Fibroblast of skin of left biceps (primary cell): ENCODE data around the gene EXOC6B.

Source experiments
- DNase-seq, 2 experiments: peaks; one replicate each; pipeline ENCODE4 v3.0.0-alpha.2; 2013; ENCODE audit warnings: low read depth in 2 of 2

EXOC6B gene

GRCh38 chr2:72738096-72738495, 87.7 kb downstream of the EXOC6B start:
- no peak for DNase-seq

GRCh38 chr2:72734432-72734831, 91.4 kb downstream of the EXOC6B start:
- DNase-seq = no peak

DNA sequence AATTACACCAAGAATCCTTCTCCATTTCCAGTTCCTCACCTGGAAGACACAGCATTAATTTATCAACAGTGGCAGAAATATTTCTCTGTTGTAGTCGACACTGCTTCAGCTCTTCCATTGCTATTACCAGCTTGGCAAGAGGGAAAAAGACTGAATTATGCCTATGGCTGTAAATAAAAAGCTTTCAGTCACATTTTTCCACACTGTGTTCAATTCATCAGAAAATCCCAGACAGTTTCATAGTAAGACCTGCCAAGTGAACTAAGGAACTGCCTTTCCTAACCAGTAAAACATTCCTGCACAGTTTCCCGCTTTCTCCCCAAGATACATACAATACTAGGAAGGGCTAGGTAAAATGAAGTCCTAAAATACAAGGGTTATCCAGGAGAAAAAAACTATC, 94.7 kb downstream of the EXOC6B start:
- DNase-seq = no peak

- no peak for DNase-seq
Measured at GRCh38 chr2:72727356-72727755, 98.5 kb downstream of the EXOC6B start.

DNA sequence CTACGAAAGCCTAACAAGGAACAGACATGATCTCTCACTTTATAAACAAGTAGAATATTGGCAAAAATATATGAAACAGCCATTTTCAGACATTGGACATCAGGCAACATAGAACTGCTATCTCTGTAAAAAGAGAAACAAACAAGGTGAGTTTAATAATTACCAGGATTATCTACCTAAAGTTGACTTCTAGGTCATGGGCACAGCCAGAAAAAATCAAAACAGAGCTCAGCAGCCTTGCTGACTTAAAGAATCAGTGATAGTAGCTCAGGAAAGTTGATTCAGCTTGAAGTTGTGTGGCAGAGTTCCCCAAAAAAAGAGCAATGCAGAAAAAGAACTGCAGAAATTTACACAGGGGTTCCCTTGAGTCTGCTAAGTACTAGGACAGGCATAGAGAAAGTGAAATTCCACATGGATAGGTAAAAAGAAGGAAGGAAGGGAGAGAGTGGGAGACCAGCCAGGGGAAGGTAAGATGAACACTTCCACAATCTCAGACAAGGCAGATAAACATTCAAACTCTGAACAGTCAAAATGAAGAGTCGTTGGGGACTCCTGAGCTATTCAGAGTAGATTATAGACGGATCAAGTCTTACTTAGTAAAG, 102.0 kb downstream of the EXOC6B start:
- DNase-seq = no peak

- DNase-seq = peak; percentile 23 to 28
Measured at GRCh38 chr2:72722492-72723070, 103.3 kb downstream of the EXOC6B start.

- no peak for DNase-seq
Measured at GRCh38 chr2:72719416-72719815, 106.4 kb downstream of the EXOC6B start.

- no peak for DNase-seq
Measured at GRCh38 chr2:72718876-72719275, 107.0 kb downstream of the EXOC6B start.

DNA sequence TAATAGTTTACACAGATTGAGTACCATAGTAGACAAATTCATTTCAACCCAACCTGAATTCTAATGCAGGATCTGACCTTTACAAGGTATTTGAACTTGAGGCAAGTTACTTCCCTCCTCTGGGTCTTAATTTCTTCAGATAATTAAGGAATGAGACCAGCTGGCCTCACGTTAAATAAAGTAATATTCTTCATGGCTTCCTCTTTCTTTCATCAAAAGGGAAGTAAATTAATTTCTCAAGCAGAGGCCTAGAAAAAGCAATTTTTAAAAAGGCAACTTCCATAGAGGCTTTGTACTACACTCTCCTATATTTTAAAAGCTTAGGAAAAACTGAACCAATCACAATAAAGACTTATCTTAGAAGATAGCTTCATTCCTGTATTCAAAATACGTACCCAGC, 109.2 kb downstream of the EXOC6B start:
- no peak for DNase-seq

GRCh38 chr2:72713857-72714256, 112.0 kb downstream of the EXOC6B start:
- DNase-seq = no peak

DNA sequence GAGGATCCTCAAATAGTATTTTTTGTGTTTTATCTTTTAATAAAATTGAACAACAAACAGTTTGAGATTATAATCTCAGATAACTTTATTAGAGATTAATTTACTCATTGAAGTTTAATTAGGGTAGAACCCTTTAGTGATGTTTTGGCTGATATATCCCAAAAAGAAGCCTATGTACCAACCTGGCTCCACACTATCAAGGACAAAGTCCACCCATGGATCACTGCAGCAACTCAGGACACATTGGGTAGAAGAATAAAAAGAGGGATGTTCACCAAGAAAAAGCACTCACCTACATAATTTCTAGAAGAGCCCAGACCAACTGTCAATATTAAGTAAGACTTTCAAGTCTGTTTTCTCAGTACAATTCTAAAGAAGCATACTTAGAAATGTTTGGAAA, 112.9 kb downstream of the EXOC6B start:
- no peak for DNase-seq

GRCh38 chr2:72712304-72712703, 113.5 kb downstream of the EXOC6B start:
- no peak for DNase-seq

GRCh38 chr2:72710418-72711152, 115.2 kb downstream of the EXOC6B start:
- DNase-seq = no peak

GRCh38 chr2:72708236-72708635, 117.6 kb downstream of the EXOC6B start:
- no peak for DNase-seq

GRCh38 chr2:72698300-72698699, 127.5 kb downstream of the EXOC6B start:
- DNase-seq = no peak

DNA sequence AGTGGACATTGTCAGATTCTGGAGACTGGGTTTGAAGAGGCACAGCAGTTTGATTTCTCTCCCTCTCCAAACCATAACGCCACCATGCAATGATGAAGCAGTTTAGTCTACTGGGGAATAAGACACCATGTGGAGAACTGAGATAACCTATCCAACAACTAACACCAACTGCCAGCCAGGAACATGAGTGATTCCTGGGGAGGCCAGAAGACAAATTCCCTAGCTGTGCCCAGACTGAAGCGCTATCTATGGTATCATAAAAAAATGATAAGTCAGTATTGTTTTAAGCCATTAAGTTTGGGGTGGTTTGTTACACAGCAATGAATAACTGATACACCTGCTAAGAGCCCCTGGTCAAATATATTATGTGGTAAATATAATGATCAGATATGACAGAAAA, 129.3 kb downstream of the EXOC6B start:
- DNase-seq = no peak

DNA sequence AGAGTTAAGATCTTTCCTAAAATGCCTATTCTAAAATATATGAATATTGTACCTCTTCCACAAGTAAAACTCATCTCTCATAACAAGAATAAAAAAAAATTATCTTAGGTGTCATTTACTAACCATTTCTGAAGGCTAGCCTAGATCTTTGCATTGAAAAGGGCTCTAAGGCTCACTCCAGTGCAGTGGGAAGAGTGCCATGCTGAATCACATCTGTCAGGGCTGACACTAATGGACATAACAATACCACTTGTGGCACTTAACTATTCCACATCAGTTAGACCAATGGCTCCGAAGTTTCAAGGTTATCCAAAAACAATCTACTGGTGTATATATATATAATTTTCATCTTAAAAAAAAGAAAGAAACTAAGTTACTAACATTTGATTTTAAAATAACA, 130.2 kb downstream of the EXOC6B start:
- DNase-seq = no peak

DNA sequence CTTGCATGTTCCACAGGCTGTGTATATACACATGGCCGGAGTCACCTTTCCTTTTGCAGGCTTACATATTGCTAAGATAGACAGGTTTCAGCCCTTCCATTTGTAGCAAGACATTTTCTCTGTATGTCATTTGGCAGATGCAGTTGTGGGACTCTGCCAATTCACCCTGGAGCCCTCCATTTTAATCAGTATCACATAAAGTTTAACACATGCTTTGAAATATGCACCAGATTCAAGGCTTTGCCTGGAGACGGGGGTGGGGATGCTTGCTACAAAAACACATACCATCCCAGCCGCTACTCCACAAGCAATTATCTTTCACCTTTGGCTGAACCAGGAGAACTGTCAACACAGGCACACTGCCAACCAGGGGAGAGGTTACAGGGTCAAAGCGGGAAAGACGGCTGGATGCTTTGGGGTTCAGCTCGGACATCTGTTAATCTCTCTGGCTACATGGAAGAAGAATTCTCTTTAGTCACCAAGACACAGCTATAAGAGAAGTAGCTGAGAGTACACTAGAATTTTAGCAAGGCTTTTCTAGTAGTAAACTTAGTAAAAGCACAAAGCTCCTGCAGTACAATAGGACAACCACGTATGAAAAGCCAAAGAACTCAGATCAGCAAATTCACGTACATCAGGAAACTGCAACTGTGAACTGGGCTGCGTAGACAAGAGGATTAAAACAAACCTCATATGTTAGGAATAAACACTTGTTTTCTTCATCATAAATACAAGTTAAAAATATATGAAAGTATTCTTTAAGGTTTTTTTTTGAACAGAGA, 130.9 kb downstream of the EXOC6B start:
- peak; percentile 66 to 72 for DNase-seq

DNA sequence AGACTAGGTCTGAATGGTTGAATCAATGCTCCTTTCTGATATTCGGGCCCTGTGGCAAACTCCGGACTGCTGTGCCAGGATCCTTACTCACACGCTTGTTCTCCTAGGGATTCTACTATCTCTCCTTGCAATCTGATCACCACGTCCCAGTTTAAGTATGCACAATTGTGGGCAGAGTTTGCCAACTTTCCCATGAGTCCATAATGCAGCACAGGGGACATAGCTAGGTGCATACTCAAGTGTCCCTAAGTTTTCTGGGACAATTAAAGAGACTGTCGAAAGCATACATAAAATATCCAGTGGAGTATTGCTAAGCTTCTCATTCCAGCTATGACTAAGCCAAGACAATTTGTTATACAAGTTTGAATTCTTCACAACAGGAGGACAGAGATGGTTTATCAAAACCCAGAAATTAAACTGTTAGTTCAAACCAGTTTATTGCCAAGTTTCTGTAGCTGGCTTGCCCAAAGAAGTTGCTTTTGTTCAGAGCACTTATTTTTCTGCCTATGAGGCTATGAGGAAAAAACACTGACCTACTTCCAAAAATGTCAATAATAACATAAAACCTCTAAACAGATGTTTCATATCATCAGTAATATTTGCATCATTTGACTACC, 136.1 kb downstream of the EXOC6B start:
- no peak for DNase-seq

DNA sequence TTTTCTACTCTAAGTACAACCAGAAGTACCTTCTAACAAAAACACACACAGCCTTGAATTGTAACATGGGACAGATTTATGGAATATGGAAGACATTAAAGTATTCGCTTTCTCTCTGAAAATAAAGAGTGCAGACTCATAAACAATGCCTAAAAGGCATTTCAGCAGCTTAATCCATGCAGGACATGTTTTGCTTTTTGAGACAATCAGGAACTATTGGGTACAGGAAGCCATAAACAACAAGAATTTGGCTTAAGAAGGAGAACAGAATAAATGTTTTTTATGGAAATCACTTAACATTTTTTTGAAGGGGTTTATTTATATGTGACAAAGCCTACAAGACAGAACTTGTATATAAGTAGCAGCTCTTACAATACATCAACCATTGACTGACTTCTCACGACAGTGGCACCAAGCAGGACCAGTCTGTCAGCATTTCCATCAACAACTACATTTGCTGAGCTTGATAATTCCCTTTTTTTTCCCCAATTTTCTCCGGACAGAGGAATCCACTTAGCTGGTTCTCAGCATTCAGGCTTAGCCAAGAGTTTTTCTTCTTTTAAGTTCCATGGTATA, 140.1 kb downstream of the EXOC6B start:
- DNase-seq = no peak

DNA sequence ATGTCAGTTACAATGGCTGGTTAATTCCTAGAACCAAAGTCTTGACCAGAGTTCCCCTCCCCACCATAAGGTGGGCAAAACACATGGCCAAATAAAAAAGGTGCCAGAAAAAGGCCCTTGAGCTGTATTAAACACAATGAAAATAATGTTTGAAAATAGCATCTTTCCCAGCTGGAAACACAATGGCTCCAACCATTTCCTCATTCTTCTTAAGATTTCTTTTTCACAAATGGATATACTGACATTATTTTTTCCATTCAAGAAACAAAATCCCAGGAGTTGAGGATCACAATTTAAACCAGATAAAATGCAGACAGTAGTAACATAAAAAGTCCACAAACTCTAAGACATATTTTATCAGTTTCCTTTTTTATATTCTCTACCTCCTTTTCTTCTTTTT, 143.8 kb downstream of the EXOC6B start:
- DNase-seq = no peak
